ENCODE measurements around the gene VWA3A. TPM values are rescaled to one million over a fixed set of nuclear protein-coding genes. Genes with fewer than 3 reads are reported as not detected.
A peak's percentile ranks its signal among the peaks of the same experiment; 100 is the strongest.

Gene VWA3A
- total and polyA plus RNA-seq, 2 experiments from 2014 or later = 0.45 TPM; not detected in 1

DNA sequence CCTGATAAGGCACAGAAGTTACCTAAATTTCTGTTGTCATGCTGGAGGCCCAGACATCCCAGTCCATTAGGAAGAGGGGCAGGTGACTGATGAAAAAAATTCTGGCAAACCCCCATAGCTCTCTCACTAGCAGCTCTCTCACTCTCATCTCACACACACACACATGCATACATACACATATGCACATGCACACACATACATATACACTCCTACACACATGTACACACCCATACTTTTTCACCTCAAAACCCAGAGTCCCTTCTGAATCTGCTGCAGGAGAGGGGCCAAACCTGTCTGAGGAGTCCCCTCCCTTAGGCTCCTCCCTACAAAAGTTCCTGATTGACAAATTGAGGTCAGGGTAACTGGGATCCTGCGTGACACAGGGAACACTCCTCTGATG is 47.4 kb downstream of the VWA3A start (continued):
- TF ChIP-seq, protein P1, sequence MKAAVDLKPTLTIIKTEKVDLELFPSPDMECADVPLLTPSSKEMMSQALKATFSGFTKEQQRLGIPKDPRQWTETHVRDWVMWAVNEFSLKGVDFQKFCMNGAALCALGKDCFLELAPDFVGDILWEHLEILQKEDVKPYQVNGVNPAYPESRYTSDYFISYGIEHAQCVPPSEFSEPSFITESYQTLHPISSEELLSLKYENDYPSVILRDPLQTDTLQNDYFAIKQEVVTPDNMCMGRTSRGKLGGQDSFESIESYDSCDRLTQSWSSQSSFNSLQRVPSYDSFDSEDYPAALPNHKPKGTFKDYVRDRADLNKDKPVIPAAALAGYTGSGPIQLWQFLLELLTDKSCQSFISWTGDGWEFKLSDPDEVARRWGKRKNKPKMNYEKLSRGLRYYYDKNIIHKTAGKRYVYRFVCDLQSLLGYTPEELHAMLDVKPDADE (IDR thresholded peaks at IDR 0.05) = no peak
- TF ChIP-seq, protein P2, sequence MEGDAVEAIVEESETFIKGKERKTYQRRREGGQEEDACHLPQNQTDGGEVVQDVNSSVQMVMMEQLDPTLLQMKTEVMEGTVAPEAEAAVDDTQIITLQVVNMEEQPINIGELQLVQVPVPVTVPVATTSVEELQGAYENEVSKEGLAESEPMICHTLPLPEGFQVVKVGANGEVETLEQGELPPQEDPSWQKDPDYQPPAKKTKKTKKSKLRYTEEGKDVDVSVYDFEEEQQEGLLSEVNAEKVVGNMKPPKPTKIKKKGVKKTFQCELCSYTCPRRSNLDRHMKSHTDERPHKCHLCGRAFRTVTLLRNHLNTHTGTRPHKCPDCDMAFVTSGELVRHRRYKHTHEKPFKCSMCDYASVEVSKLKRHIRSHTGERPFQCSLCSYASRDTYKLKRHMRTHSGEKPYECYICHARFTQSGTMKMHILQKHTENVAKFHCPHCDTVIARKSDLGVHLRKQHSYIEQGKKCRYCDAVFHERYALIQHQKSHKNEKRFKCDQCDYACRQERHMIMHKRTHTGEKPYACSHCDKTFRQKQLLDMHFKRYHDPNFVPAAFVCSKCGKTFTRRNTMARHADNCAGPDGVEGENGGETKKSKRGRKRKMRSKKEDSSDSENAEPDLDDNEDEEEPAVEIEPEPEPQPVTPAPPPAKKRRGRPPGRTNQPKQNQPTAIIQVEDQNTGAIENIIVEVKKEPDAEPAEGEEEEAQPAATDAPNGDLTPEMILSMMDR (conservative IDR thresholded peaks at IDR 0.05; ENCODE audit: low read depth in 2 of 2) = no peak
- TF ChIP-seq ZNF331 (CRISPR knock-in tag; IDR thresholded peaks at IDR 0.05; ENCODE audit: low read depth) (no peak), EZH2phosphoT487 (IDR thresholded peaks at IDR 0.05; ENCODE audit: unreplicated experiment) (no peak), POLR2AphosphoS5 (IDR thresholded peaks at IDR 0.05; ENCODE audit: low read depth) (no peak)

DNA sequence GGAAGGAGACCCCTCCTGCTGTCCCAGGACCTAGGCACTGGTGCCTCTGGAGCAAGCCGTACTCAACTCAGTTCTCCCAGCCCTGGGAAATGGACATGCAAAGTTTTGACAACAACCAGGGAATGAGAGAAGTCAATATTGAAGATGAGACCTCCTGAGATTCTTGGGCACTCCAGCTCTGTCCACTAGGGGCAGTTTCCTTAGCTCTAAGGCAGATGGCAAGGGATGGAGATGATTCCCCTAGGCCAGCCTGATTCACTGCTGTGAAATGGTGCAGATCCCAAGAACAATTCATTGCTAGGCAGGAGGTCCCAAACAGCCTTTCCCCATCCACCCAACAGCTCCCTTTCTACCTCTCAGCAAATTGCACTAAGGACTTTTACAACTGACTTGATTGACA is 49.4 kb downstream of the VWA3A start:
- Mint-ChIP-seq H3K27me3 (ENCODE audit: insufficient read depth, low read depth, poor library complexity) (peaks cover 2% of the 10 kb centered on the region), H3K27ac (no peak overlapping the region), H3K36me3 (ENCODE audit: low read depth) (no peaks in the 10 kb centered on the region), H3K4me1 (peaks cover 11% of the 10 kb centered on the region), H3K4me3 (no peak overlapping the region), H3K9me3 (no peaks in the 10 kb centered on the region; the same call in 2 of the 3 replicates)
- no peak overlapping the region for H3K4me2 ChIP-seq
- DNase-seq (ENCODE audit: low spot score) = peak; percentile 81
- H3K4me1 ChIP-seq (ENCODE audit: insufficient read depth) = no peaks in the 10 kb centered on the region
- no peaks in the 10 kb centered on the region for H3K79me2 ChIP-seq (replicated peaks; ENCODE audit: insufficient read depth)
- no peaks in the 10 kb centered on the region for H3K36me3 ChIP-seq (ENCODE audit: insufficient read depth)
- peak overlapping the region; percentile 57 for H2AFZ ChIP-seq
- no peaks in the 10 kb centered on the region for H4K20me1 ChIP-seq (replicated peaks; ENCODE audit: insufficient read depth)
- H3K27me3 ChIP-seq (ENCODE audit: insufficient read depth) = no peaks in the 10 kb centered on the region
- H3K9me2 ChIP-seq (ENCODE audit: insufficient read depth) = no peaks in the 10 kb centered on the region
- ATAC-seq = peak; percentile 96
- no peak overlapping the region for H3K4me3 ChIP-seq
- H3K27ac ChIP-seq (ENCODE audit: low read depth) = no peak overlapping the region
- H3F3A ChIP-seq (replicated peaks; ENCODE audit: low read depth) = no peaks in the 10 kb centered on the region
- TF ChIP-seq, protein P2 (conservative IDR thresholded peaks at IDR 0.05; ENCODE audit: low read depth in 2 of 2) = peak; percentile 63 to 68
- TF ChIP-seq ZNF114 (CRISPR knock-in tag; IDR thresholded peaks at IDR 0.05) = no peak
- TF ChIP-seq ZNF331 (CRISPR knock-in tag; IDR thresholded peaks at IDR 0.05; ENCODE audit: low read depth) = no peak
- TF ChIP-seq NANOG (IDR thresholded peaks at IDR 0.05; ENCODE audit: borderline replicate concordance) = no peak
- no peak for TF ChIP-seq POLR2AphosphoS5 (IDR thresholded peaks at IDR 0.05; ENCODE audit: low read depth)
- TF ChIP-seq, protein P3, sequence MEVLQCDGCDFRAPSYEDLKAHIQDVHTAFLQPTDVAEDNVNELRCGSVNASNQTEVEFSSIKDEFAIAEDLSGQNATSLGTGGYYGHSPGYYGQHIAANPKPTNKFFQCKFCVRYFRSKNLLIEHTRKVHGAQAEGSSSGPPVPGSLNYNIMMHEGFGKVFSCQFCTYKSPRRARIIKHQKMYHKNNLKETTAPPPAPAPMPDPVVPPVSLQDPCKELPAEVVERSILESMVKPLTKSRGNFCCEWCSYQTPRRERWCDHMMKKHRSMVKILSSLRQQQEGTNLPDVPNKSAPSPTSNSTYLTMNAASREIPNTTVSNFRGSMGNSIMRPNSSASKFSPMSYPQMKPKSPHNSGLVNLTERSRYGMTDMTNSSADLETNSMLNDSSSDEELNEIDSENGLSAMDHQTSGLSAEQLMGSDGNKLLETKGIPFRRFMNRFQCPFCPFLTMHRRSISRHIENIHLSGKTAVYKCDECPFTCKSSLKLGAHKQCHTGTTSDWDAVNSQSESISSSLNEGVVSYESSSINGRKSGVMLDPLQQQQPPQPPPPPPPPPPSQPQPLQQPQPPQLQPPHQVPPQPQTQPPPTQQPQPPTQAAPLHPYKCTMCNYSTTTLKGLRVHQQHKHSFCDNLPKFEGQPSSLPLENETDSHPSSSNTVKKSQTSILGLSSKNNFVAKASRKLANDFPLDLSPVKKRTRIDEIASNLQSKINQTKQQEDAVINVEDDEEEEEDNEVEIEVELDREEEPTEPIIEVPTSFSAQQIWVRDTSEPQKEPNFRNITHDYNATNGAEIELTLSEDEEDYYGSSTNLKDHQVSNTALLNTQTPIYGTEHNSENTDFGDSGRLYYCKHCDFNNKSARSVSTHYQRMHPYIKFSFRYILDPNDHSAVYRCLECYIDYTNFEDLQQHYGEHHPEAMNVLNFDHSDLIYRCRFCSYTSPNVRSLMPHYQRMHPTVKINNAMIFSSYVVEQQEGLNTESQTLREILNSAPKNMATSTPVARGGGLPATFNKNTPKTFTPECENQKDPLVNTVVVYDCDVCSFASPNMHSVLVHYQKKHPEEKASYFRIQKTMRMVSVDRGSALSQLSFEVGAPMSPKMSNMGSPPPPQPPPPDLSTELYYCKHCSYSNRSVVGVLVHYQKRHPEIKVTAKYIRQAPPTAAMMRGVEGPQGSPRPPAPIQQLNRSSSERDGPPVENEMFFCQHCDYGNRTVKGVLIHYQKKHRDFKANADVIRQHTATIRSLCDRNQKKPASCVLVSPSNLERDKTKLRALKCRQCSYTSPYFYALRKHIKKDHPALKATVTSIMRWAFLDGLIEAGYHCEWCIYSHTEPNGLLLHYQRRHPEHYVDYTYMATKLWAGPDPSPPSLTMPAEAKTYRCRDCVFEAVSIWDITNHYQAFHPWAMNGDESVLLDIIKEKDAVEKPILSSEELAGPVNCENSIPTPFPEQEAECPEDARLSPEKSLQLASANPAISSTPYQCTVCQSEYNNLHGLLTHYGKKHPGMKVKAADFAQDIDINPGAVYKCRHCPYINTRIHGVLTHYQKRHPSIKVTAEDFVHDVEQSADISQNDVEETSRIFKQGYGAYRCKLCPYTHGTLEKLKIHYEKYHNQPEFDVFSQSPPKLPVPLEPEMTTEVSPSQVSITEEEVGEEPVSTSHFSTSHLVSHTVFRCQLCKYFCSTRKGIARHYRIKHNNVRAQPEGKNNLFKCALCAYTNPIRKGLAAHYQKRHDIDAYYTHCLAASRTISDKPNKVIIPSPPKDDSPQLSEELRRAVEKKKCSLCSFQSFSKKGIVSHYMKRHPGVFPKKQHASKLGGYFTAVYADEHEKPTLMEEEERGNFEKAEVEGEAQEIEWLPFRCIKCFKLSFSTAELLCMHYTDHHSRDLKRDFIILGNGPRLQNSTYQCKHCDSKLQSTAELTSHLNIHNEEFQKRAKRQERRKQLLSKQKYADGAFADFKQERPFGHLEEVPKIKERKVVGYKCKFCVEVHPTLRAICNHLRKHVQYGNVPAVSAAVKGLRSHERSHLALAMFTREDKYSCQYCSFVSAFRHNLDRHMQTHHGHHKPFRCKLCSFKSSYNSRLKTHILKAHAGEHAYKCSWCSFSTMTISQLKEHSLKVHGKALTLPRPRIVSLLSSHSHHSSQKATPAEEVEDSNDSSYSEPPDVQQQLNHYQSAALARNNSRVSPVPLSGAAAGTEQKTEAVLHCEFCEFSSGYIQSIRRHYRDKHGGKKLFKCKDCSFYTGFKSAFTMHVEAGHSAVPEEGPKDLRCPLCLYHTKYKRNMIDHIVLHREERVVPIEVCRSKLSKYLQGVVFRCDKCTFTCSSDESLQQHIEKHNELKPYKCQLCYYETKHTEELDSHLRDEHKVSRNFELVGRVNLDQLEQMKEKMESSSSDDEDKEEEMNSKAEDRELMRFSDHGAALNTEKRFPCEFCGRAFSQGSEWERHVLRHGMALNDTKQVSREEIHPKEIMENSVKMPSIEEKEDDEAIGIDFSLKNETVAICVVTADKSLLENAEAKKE (CRISPR knock-in tag; IDR thresholded peaks at IDR 0.05) = no peak
